Type B pancreatic cell (in vitro differentiated cells): ENCODE results near the gene CDK18. TPM values are rescaled to one million over a fixed set of nuclear protein-coding genes. Genes with fewer than 3 reads are reported as not detected.

ENCODE experiments used
- DNase-seq: peaks from one replicate; pipeline ENCODE4 v3.0.0; 2021; ENCODE audit warnings: mixed read lengths; ENCODE audit not compliant: unreplicated experiment; ENCODE audit errors: extremely low spot score
- H3K27ac Mint-ChIP-seq: 2 replicates; pipeline ENCODE4 v1.8.0; 2021; ENCODE audit warnings: mild to moderate bottlenecking, mixed read lengths
- H3K27me3 Mint-ChIP-seq: 2 replicates; pipeline ENCODE4 v1.8.0; 2021; ENCODE audit warnings: mixed read lengths
- H3K36me3 Mint-ChIP-seq: 2 replicates; pipeline ENCODE4 v1.8.0; 2021; ENCODE audit warnings: mixed read lengths
- H3K4me1 Mint-ChIP-seq: one replicate; pipeline ENCODE4 v1.8.0; 2021; ENCODE audit warnings: mixed read lengths; ENCODE audit not compliant: unreplicated experiment
- H3K4me3 Mint-ChIP-seq: 2 replicates; pipeline ENCODE4 v1.8.0; 2021; ENCODE audit warnings: mild to moderate bottlenecking, mixed read lengths
- H3K9me3 Mint-ChIP-seq: 2 replicates; pipeline ENCODE4 v1.8.0; 2021; ENCODE audit warnings: mixed read lengths
- CTCF ChIP-seq: fragments of 200-600 bp; sonication (generic); conservative IDR thresholded peaks from 2 replicates; pipeline ENCODE4 v1.5.0; 2021; ENCODE audit warnings: antibody characterized with exemption, mild to moderate bottlenecking
- total RNA-seq: library from RNA; stranded (reverse); gene quantifications from 2 replicates; pipeline ENCODE4 v1.2.1, GENCODE V29; 2021; ENCODE audit warnings: low replicate concordance

Gene CDK18
- total RNA-seq, 1 donor from 2014 or later: 19.3 TPM

GRCh38 chr1:205496661-205497060 lies 7.8 kb upstream of the CDK18 start:
- Mint-ChIP-seq H3K9me3 (no peaks in the 10 kb centered on the region), H3K4me3 (no peak overlapping the region), H3K27me3 (peaks cover 10% of the 10 kb centered on the region), H3K4me1 (peaks cover 15% of the 10 kb centered on the region), H3K27ac (no peak overlapping the region), H3K36me3 (no peaks in the 10 kb centered on the region)
- no peak for DNase-seq
- no peak for TF ChIP-seq CTCF

GRCh38 chr1:205497351-205497750 lies 7.1 kb upstream of the CDK18 start:
- peaks cover 19% of the 10 kb centered on the region for H3K4me1 Mint-ChIP-seq
- peaks cover 10% of the 10 kb centered on the region for H3K27me3 Mint-ChIP-seq
- DNase-seq: no peak
- H3K4me3 Mint-ChIP-seq: no peak overlapping the region
- H3K27ac Mint-ChIP-seq: no peak overlapping the region
- no peaks in the 10 kb centered on the region for H3K9me3 Mint-ChIP-seq
- TF ChIP-seq CTCF: no peak
- no peaks in the 10 kb centered on the region for H3K36me3 Mint-ChIP-seq

GRCh38 chr1:205499789-205500188 lies 4.7 kb upstream of the CDK18 start:
- Mint-ChIP-seq H3K36me3 (no peaks in the 10 kb centered on the region), H3K9me3 (no peaks in the 10 kb centered on the region), H3K4me3 (no peak overlapping the region), H3K4me1 (peaks cover 28% of the 10 kb centered on the region), H3K27ac (no peak overlapping the region), H3K27me3 (peaks cover 10% of the 10 kb centered on the region)
- DNase-seq: no peak
- TF ChIP-seq CTCF: no peak

- Mint-ChIP-seq H3K27ac (no peak overlapping the region), H3K27me3 (peaks cover 10% of the 10 kb centered on the region), H3K36me3 (no peaks in the 10 kb centered on the region), H3K9me3 (no peaks in the 10 kb centered on the region), H3K4me3 (no peak overlapping the region), H3K4me1 (peaks cover 24% of the 10 kb centered on the region)
- no peak for DNase-seq
- TF ChIP-seq CTCF: no peak
Observed at GRCh38 chr1:205500240-205501233, 3.9 kb upstream of the CDK18 start.

GRCh38 chr1:205502111-205502810 lies 2.2 kb upstream of the CDK18 start:
- Mint-ChIP-seq H3K27ac (no peak overlapping the region), H3K4me1 (peaks cover 25% of the 10 kb centered on the region), H3K4me3 (no peak overlapping the region), H3K27me3 (peaks cover 5% of the 10 kb centered on the region), H3K36me3 (no peaks in the 10 kb centered on the region), H3K9me3 (no peaks in the 10 kb centered on the region)
- no peak for DNase-seq
- TF ChIP-seq CTCF: no peak
